Natural killer cell (primary cell): ENCODE measurements around the gene FHL2. TPM values are rescaled to one million over a fixed set of nuclear protein-coding genes. Genes with fewer than 3 reads are reported as not detected.

Source experiments
- ATAC-seq, 3 donors: fragments of 150-1000 bp in 2 of 3; fragments of 200-7000 bp in 1 of 3; cut with Tn5 transposase; 1 replicate in 1 of 3; 2 replicates in 2 of 3; pipeline ENCODE4 v1.10.0; 2021; ENCODE audit warnings: mild to moderate bottlenecking in 2 of 3, moderate library complexity in 2 of 3
- DNase-seq, 2 donors: peaks; one replicate each; pipeline versions ENCODE4 v3.0.0 to v3.0.0-alpha.2; 2013 to 2021; ENCODE audit warnings: mixed read lengths in 1 of 2
- H3K27ac ChIP-seq: one replicate; pipeline ENCODE4 v1.5.1; 2013; ENCODE audit warnings: mild to moderate bottlenecking, low read length
- H3K27me3 ChIP-seq: one replicate; pipeline ENCODE4 v1.6.1; 2013; ENCODE audit warnings: low read length; ENCODE audit not compliant: control insufficient read depth, insufficient read depth
- H3K36me3 ChIP-seq: one replicate; pipeline ENCODE4 v1.6.1; 2013; ENCODE audit warnings: low read length; ENCODE audit not compliant: control insufficient read depth, insufficient read depth
- H3K4me1 ChIP-seq: one replicate; pipeline ENCODE4 v1.6.1; 2013; ENCODE audit warnings: low read length; ENCODE audit not compliant: control insufficient read depth, insufficient read depth
- H3K4me3 ChIP-seq: one replicate; pipeline ENCODE4 v1.5.1; 2013; ENCODE audit warnings: low read length
- H3K9me3 ChIP-seq: one replicate; pipeline ENCODE4 v1.6.1; 2013; ENCODE audit warnings: low read length; ENCODE audit not compliant: control insufficient read depth, insufficient read depth
- H3K27ac Mint-ChIP-seq, 2 donors: one replicate each; pipeline ENCODE4 v1.8.0; 2022; ENCODE audit warnings: mild to moderate bottlenecking in 2 of 2, mixed read lengths in 2 of 2, moderate library complexity in 1 of 2
- H3K27me3 Mint-ChIP-seq, 2 donors: one replicate each; pipeline ENCODE4 v1.8.0; 2022; ENCODE audit warnings: low read depth in 2 of 2, mixed read lengths in 2 of 2
- H3K36me3 Mint-ChIP-seq: one replicate; pipeline ENCODE4 v1.8.0; 2022; ENCODE audit warnings: mixed read lengths
- H3K4me1 Mint-ChIP-seq, 2 donors: one replicate each; pipeline ENCODE4 v1.8.0; 2022; ENCODE audit warnings: mixed read lengths in 2 of 2
- H3K4me3 Mint-ChIP-seq: one replicate; pipeline ENCODE4 v1.8.0; 2022; ENCODE audit warnings: mild to moderate bottlenecking, moderate library complexity, mixed read lengths
- H3K9me3 Mint-ChIP-seq, 2 donors: one replicate each; pipeline ENCODE4 v1.8.0; 2022; ENCODE audit warnings: mixed read lengths in 2 of 2
- CTCF ChIP-seq: fragments of 200-600 bp; IDR thresholded peaks from one replicate; pipeline ENCODE4 v1.8.0; 2022; ENCODE audit warnings: antibody characterized with exemption
- WGBS: methylation state at CpG from one replicate; pipeline ENCODE4 v1.1.7; 2013; ENCODE audit warnings: missing lambda C conversion rate; ENCODE audit not compliant: insufficient coverage; 5-methylcytosine and 5-hydroxymethylcytosine counted together
- intact Hi-C: fragments of 100-400 bp; cut with micrococcal nuclease; formaldehyde crosslinking; loops from one replicate; pipeline ENCODE4 v1.14.2; 2022
- total RNA-seq, 4 donors: library from RNA; stranded (reverse); fragments of 120-200 nt in 1 of 4; gene quantifications; one replicate each; pipeline versions ENCODE4 v1.2.3 to v1.2.4, GENCODE V29; 2013 to 2022

The FHL2 gene
- total RNA-seq, 3 donors from 2014 or later (not counting 1 experiment from before 2014, with no cell fraction given) = 0.26 to 1.3 (median 0.84) TPM

GRCh38 chr2:105381101-105381668 is 17.7 kb downstream of the FHL2 start:
- no peak overlapping the region for H3K27ac ChIP-seq
- no peaks in the 10 kb centered on the region for H3K4me1 ChIP-seq
- H3K4me1 Mint-ChIP-seq = no peaks in the 10 kb centered on the region
- TF ChIP-seq CTCF = no peak
- H3K27me3 ChIP-seq = no peaks in the 10 kb centered on the region
- H3K4me3 ChIP-seq = no peak overlapping the region
- peaks cover 0 to 8% of the 10 kb centered on the region in 2 donors for H3K27me3 Mint-ChIP-seq
- WGBS = 89% methylated on average over 14 of the region's 14 CpGs
- intact Hi-C loops = no loop called here
- DNase-seq (no peak), ATAC-seq (no peak)
- H3K4me3 Mint-ChIP-seq = no peak overlapping the region
- no peaks in the 10 kb centered on the region for H3K9me3 ChIP-seq
- H3K36me3 ChIP-seq = no peaks in the 10 kb centered on the region
- H3K36me3 Mint-ChIP-seq = no peaks in the 10 kb centered on the region
- H3K9me3 Mint-ChIP-seq = no peaks in the 10 kb centered on the region
- H3K27ac Mint-ChIP-seq = no peak overlapping the region

GRCh38 chr2:105380432-105381100 is 18.3 kb downstream of the FHL2 start:
- Mint-ChIP-seq H3K36me3 (no peaks in the 10 kb centered on the region), H3K27ac (no peak overlapping the region), H3K9me3 (no peaks in the 10 kb centered on the region), H3K4me1 (no peaks in the 10 kb centered on the region), H3K4me3 (no peak overlapping the region), H3K27me3 (peaks cover 0 to 8% of the 10 kb centered on the region in 2 donors)
- H3K27ac ChIP-seq = no peak overlapping the region
- no peaks in the 10 kb centered on the region for H3K9me3 ChIP-seq
- ATAC-seq (no peak), DNase-seq (no peak)
- TF ChIP-seq CTCF = no peak
- H3K27me3 ChIP-seq = no peaks in the 10 kb centered on the region
- no peak overlapping the region for H3K4me3 ChIP-seq
- H3K4me1 ChIP-seq = no peaks in the 10 kb centered on the region
- intact Hi-C loops = no loop called here
- WGBS = 49% methylated on average over 8 of the region's 9 CpGs
- H3K36me3 ChIP-seq = no peaks in the 10 kb centered on the region

- no peak overlapping the region for H3K27ac ChIP-seq
- no peaks in the 10 kb centered on the region for H3K36me3 ChIP-seq
- H3K9me3 Mint-ChIP-seq = no peaks in the 10 kb centered on the region
- intact Hi-C loops = no loop called here
- WGBS = 79% methylated on average over 7 of the region's 7 CpGs
- no peaks in the 10 kb centered on the region for H3K36me3 Mint-ChIP-seq
- no peak overlapping the region for H3K27ac Mint-ChIP-seq
- no peak for DNase-seq
- H3K4me3 Mint-ChIP-seq = no peak overlapping the region
- ATAC-seq = no peak
- no peaks in the 10 kb centered on the region for H3K4me1 ChIP-seq
- H3K27me3 ChIP-seq = no peaks in the 10 kb centered on the region
- H3K4me3 ChIP-seq = no peak overlapping the region
- H3K4me1 Mint-ChIP-seq = no peaks in the 10 kb centered on the region
- no peak for TF ChIP-seq CTCF
- H3K27me3 Mint-ChIP-seq = peaks cover 0 to 6% of the 10 kb centered on the region in 2 donors
- no peaks in the 10 kb centered on the region for H3K9me3 ChIP-seq
Observed at GRCh38 chr2:105379741-105380186, 19.1 kb downstream of the FHL2 start.
